ENCODE results near the gene CDKAL1. TPM values are rescaled to one million over a fixed set of nuclear protein-coding genes. Genes with fewer than 3 reads are reported as not detected.

Gene CDKAL1
- total RNA-seq, 5 donors from 2014 or later (not counting 1 experiment from before 2014, with no cell fraction given) = 18.8 to 29.9 (median 20.5) TPM

DNA sequence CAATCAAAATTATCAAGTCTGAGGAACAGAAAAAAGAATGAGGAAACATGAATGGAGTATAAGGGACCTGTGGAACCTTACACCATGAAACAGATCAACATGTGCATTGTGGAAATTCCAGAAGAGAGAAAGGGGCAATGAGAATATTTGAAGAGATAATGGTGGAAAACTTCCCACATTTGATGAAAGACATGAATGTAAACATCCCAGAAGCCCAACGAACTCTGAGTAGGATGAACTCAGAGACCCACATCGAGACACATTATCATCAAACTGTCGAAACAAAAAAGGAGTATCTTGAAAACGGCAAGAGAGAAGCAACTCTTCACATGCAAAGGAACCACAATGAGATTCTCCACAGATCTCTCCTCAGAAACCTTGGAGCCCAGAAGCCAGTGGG lies 371.1 kb downstream of the CDKAL1 start:
- H3K27me3 Mint-ChIP-seq = no peaks in the 10 kb centered on the region
- H3K27ac Mint-ChIP-seq = no peak overlapping the region
- no peaks in the 10 kb centered on the region for H3K27me3 ChIP-seq (replicated peaks in 1 of 2; ENCODE audit: control insufficient read depth in 2 of 2, extremely low read depth in 1 of 2, insufficient read depth in 2 of 2, low read length in 1 of 2)
- no peaks in the 10 kb centered on the region for H3K4me1 Mint-ChIP-seq
- H3K9me3 Mint-ChIP-seq = peaks cover 5 to 21% (median 7%) of the 10 kb centered on the region in 3 donors
- H3K4me3 ChIP-seq (ENCODE audit: control insufficient read depth in 1 of 2, extremely low read depth in 1 of 2, low read length in 1 of 2) = no peak overlapping the region
- H3K4me3 Mint-ChIP-seq = no peak overlapping the region
- DNase-seq (no peak), ATAC-seq (replicated peaks in 1 of 4) (no peak)
- H3K36me3 Mint-ChIP-seq = peaks cover 48% of the 10 kb centered on the region
- no peaks in the 10 kb centered on the region for H3K36me3 ChIP-seq (ENCODE audit: control insufficient read depth in 2 of 2, extremely low read depth in 1 of 2, insufficient read depth in 1 of 2, low read length in 1 of 2)
- ChIA-PET CTCF (no interaction called here), POLR2A (no interaction called here)
- H3K27ac ChIP-seq (ENCODE audit: low read length) = no peak overlapping the region
- 70% methylated on average over 2 of the region's 4 CpGs for WGBS (ENCODE audit: insufficient coverage)
- no peaks in the 10 kb centered on the region for H3K4me1 ChIP-seq (ENCODE audit: control insufficient read depth in 1 of 2, extremely low read depth in 1 of 2, insufficient read depth in 2 of 2, low read length in 2 of 2)
- H3K9me3 ChIP-seq = no peaks in the 10 kb centered on the region

DNA sequence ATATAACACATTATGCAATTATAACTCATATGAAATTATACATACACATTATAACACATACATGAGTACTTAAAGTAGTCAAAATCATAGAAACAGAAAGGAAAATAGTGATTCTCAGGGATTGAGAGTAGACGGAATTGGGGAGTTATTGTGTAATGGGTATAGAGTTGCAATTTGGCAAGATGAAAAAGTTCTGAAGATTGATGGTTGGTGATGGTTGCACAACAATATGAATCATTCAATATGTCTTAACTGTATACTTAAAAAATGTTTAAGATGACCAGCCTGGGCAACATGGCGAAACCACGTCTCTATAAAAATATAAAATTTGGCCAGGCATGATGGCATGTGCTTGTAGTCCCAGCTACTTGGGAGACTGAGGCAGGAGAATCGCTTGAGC lies 372.7 kb downstream of the CDKAL1 start:
- Histone ChIP-seq H3K4me1 (ENCODE audit: control insufficient read depth in 1 of 2, extremely low read depth in 1 of 2, insufficient read depth in 2 of 2, low read length in 2 of 2) (no peaks in the 10 kb centered on the region), H3K4me3 (ENCODE audit: control insufficient read depth in 1 of 2, extremely low read depth in 1 of 2, low read length in 1 of 2) (no peak overlapping the region), H3K27me3 (replicated peaks in 1 of 2; ENCODE audit: control insufficient read depth in 2 of 2, extremely low read depth in 1 of 2, insufficient read depth in 2 of 2, low read length in 1 of 2) (no peaks in the 10 kb centered on the region), H3K9me3 (no peaks in the 10 kb centered on the region), H3K27ac (ENCODE audit: low read length) (no peak overlapping the region), H3K36me3 (ENCODE audit: control insufficient read depth in 2 of 2, extremely low read depth in 1 of 2, insufficient read depth in 1 of 2, low read length in 1 of 2) (no peaks in the 10 kb centered on the region)
- Mint-ChIP-seq H3K9me3 (peaks cover 3 to 21% (median 9%) of the 10 kb centered on the region in 3 donors), H3K27ac (no peak overlapping the region), H3K4me1 (no peaks in the 10 kb centered on the region), H3K36me3 (peaks cover 50% of the 10 kb centered on the region), H3K4me3 (no peak overlapping the region), H3K27me3 (no peaks in the 10 kb centered on the region)
- no peak for DNase-seq
- ChIA-PET POLR2A (no interaction called here), CTCF (no interaction called here)
- ATAC-seq (replicated peaks in 1 of 4) = no peak
- 100% methylated on average over 1 of the region's 4 CpGs for WGBS (ENCODE audit: insufficient coverage)

DNA sequence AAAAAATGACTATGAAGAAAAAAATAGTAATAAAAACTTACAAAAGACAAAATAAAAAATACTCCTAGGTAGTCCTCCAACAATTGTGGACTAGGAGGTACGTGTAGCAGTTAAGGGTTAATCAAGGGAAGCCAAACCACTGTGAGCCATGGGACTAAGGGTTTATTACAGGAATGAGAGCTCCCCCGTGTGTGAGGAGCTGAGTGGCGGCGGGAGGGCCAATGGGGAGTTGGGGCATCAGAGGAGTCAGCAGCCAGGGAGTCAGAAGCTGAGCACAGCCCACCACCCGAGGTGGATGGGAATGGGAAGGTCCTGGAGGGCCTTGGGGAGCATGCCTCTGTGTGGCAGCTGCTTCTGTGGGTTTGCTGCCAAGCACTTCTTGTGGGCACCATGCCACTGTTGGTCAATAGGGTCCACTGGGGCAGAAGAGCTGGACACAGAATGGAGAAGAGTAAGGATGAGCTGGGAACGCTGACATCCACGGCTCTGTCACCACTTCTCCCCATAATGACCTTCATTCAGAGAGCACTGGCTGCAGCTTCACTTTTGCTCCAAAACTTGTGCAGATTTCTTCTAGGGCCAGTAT lies 373.3 kb downstream of the CDKAL1 start:
- Mint-ChIP-seq H3K36me3 (peaks cover 50% of the 10 kb centered on the region), H3K27ac (no peak overlapping the region), H3K4me3 (no peak overlapping the region), H3K4me1 (no peaks in the 10 kb centered on the region), H3K9me3 (peaks cover 3 to 26% (median 13%) of the 10 kb centered on the region in 3 donors), H3K27me3 (no peaks in the 10 kb centered on the region)
- H3K27ac ChIP-seq (ENCODE audit: low read length) = no peak overlapping the region
- H3K36me3 ChIP-seq (ENCODE audit: control insufficient read depth in 2 of 2, extremely low read depth in 1 of 2, insufficient read depth in 1 of 2, low read length in 1 of 2) = no peaks in the 10 kb centered on the region
- H3K9me3 ChIP-seq = no peaks in the 10 kb centered on the region
- POLR2A ChIA-PET = no interaction called here
- no peak for DNase-seq
- H3K4me1 ChIP-seq (ENCODE audit: control insufficient read depth in 1 of 2, extremely low read depth in 1 of 2, insufficient read depth in 2 of 2, low read length in 2 of 2) = no peaks in the 10 kb centered on the region
- no peak overlapping the region for H3K4me3 ChIP-seq (ENCODE audit: control insufficient read depth in 1 of 2, extremely low read depth in 1 of 2, low read length in 1 of 2)
- H3K27me3 ChIP-seq (replicated peaks in 1 of 2; ENCODE audit: control insufficient read depth in 2 of 2, extremely low read depth in 1 of 2, insufficient read depth in 2 of 2, low read length in 1 of 2) = no peaks in the 10 kb centered on the region
- WGBS (ENCODE audit: insufficient coverage) = 93% methylated on average over 5 of the region's 7 CpGs
- CTCF ChIA-PET = no interaction called here
- no peak for ATAC-seq (replicated peaks in 1 of 4)

DNA sequence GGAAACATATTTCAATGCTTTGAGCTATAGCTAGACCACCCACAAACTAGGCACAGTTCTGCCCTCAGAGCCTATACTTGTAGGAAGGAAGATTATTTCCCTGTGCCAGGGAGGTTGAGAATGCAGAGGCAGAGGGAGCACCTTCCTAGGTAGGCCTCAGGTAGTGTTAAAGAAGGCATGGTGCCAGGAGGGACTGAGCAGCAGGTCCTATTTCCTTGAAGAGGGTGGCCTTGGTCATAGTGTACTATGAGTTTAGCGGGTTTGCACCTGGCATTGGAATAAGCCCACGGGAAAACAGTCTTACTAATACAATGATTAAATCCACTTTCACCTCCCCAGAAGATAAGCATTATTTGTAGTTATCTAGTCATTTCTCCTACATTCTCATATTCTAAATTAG lies 375.4 kb downstream of the CDKAL1 start:
- ChIA-PET CTCF (no interaction called here), POLR2A (interaction anchor here in 1 of 2 donors (0.7 kb wide), 1 partner anchor 10 kb away, joined by 3 read pairs; no protein-coding TSS in a partner anchor)
- no peak overlapping the region for H3K4me3 ChIP-seq (ENCODE audit: control insufficient read depth in 1 of 2, extremely low read depth in 1 of 2, low read length in 1 of 2)
- H3K27me3 ChIP-seq (replicated peaks in 1 of 2; ENCODE audit: control insufficient read depth in 2 of 2, extremely low read depth in 1 of 2, insufficient read depth in 2 of 2, low read length in 1 of 2) = no peaks in the 10 kb centered on the region
- peaks cover 52% of the 10 kb centered on the region for H3K36me3 Mint-ChIP-seq
- H3K9me3 ChIP-seq = no peaks in the 10 kb centered on the region
- H3K27me3 Mint-ChIP-seq = no peaks in the 10 kb centered on the region
- ATAC-seq (replicated peaks in 1 of 4) (no peak), DNase-seq (no peak)
- H3K36me3 ChIP-seq (ENCODE audit: control insufficient read depth in 2 of 2, extremely low read depth in 1 of 2, insufficient read depth in 1 of 2, low read length in 1 of 2) = no peaks in the 10 kb centered on the region
- no peak overlapping the region for H3K4me3 Mint-ChIP-seq
- H3K27ac ChIP-seq (ENCODE audit: low read length) = no peak overlapping the region
- H3K4me1 Mint-ChIP-seq = no peaks in the 10 kb centered on the region
- H3K4me1 ChIP-seq (ENCODE audit: control insufficient read depth in 1 of 2, extremely low read depth in 1 of 2, insufficient read depth in 2 of 2, low read length in 2 of 2) = no peaks in the 10 kb centered on the region
- H3K9me3 Mint-ChIP-seq = peaks cover 0 to 30% (median 21%) of the 10 kb centered on the region in 3 donors
- no peak overlapping the region for H3K27ac Mint-ChIP-seq
- WGBS (ENCODE audit: insufficient coverage) = no CpG with 5 or more reads among the region's 2 CpGs

DNA sequence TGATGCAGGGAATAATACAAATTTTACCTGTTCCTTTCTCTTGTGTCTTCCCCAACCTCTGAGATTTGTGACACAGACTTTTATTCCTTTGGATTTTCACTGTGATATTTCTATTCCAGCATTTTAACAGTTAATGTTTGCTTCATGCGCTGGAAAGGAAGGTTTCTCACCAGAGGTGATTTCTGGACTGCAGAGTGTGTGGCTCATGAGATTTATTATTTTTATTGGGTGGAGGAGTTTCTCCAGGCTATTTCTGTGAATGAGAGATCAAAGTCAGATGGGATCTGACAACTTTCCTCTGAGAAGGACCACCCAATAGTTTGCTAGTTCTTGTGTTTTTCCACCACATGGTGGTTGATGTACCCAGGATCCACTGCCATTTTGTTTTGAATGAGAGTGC lies 377.5 kb downstream of the CDKAL1 start:
- no peak overlapping the region for H3K27ac Mint-ChIP-seq
- ATAC-seq (replicated peaks in 1 of 4) = no peak
- H3K4me1 ChIP-seq (ENCODE audit: control insufficient read depth in 1 of 2, extremely low read depth in 1 of 2, insufficient read depth in 2 of 2, low read length in 2 of 2) = no peaks in the 10 kb centered on the region
- ChIA-PET CTCF (no interaction called here), POLR2A (no interaction called here)
- no peak overlapping the region for H3K4me3 ChIP-seq (ENCODE audit: control insufficient read depth in 1 of 2, extremely low read depth in 1 of 2, low read length in 1 of 2)
- H3K4me1 Mint-ChIP-seq = no peaks in the 10 kb centered on the region
- H3K9me3 ChIP-seq = peaks cover 7% of the 10 kb centered on the region
- no peak for DNase-seq
- no peaks in the 10 kb centered on the region for H3K27me3 Mint-ChIP-seq
- H3K4me3 Mint-ChIP-seq = no peak overlapping the region
- H3K27ac ChIP-seq (ENCODE audit: low read length) = no peak overlapping the region
- 100% methylated on average over 1 of the region's 1 CpG for WGBS (ENCODE audit: insufficient coverage)
- no peaks in the 10 kb centered on the region for H3K36me3 ChIP-seq (ENCODE audit: control insufficient read depth in 2 of 2, extremely low read depth in 1 of 2, insufficient read depth in 1 of 2, low read length in 1 of 2)
- H3K27me3 ChIP-seq (replicated peaks in 1 of 2; ENCODE audit: control insufficient read depth in 2 of 2, extremely low read depth in 1 of 2, insufficient read depth in 2 of 2, low read length in 1 of 2) = no peaks in the 10 kb centered on the region
- peaks cover 0 to 39% (median 17%) of the 10 kb centered on the region in 3 donors for H3K9me3 Mint-ChIP-seq
- H3K36me3 Mint-ChIP-seq = peaks cover 57% of the 10 kb centered on the region

DNA sequence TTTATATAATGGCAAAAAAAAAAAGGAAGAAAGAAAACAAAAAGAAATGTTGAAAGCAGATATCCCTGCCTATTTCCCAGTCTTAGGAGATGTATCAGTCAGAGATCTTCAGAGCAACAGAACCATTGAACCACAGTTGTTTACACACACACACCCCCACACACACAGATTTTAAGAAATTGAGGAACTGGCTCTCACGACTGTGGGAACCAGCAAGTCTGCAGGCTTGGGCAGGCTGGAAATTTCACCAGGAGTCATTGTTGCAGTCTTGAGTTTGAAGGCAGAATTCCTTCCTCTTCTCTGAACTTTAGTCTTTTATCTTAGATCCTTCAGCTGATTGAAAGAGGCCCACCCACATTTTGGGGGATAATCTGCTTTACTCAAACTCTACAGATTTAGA lies 380.9 kb downstream of the CDKAL1 start:
- POLR2A ChIA-PET = interaction anchor here in 1 of 2 donors (0.7 kb wide), 1 partner anchor 179 kb away, joined by 4 read pairs; no protein-coding TSS in a partner anchor
- Mint-ChIP-seq H3K27me3 (no peaks in the 10 kb centered on the region), H3K27ac (no peak overlapping the region), H3K9me3 (peaks cover 0 to 34% (median 17%) of the 10 kb centered on the region in 3 donors), H3K4me3 (no peak overlapping the region), H3K36me3 (peaks cover 48% of the 10 kb centered on the region), H3K4me1 (no peaks in the 10 kb centered on the region)
- CTCF ChIA-PET = no interaction called here
- no peak for DNase-seq
- no CpG with 5 or more reads among the region's 1 CpG for WGBS (ENCODE audit: insufficient coverage)
- Histone ChIP-seq H3K4me1 (ENCODE audit: control insufficient read depth in 1 of 2, extremely low read depth in 1 of 2, insufficient read depth in 2 of 2, low read length in 2 of 2) (no peaks in the 10 kb centered on the region), H3K9me3 (peaks cover 7% of the 10 kb centered on the region), H3K27ac (ENCODE audit: low read length) (no peak overlapping the region), H3K4me3 (ENCODE audit: control insufficient read depth in 1 of 2, extremely low read depth in 1 of 2, low read length in 1 of 2) (no peak overlapping the region), H3K36me3 (ENCODE audit: control insufficient read depth in 2 of 2, extremely low read depth in 1 of 2, insufficient read depth in 1 of 2, low read length in 1 of 2) (no peaks in the 10 kb centered on the region), H3K27me3 (replicated peaks in 1 of 2; ENCODE audit: control insufficient read depth in 2 of 2, extremely low read depth in 1 of 2, insufficient read depth in 2 of 2, low read length in 1 of 2) (no peaks in the 10 kb centered on the region)
- ATAC-seq (replicated peaks in 1 of 4) = no peak

DNA sequence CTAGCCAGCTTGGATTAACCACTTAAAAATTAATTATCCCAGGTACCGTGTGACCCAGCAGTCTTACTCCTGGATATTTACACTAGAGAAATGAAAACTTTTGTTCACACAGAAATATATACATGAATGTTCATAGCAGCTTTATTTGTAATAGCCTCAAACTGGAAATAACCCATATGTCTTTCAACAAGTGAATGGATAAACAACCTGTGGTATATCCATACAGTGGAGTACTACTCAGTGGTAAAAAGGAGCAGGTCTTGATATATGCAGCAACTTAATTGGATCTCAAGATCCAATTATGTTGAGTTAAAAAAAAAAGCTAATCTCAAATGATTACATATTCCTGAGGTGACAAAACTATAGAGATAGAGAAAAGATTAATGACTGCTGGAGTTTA lies 381.4 kb downstream of the CDKAL1 start:
- ChIA-PET POLR2A (no interaction called here), CTCF (no interaction called here)
- no peaks in the 10 kb centered on the region for H3K27me3 Mint-ChIP-seq
- no peak overlapping the region for H3K4me3 Mint-ChIP-seq
- H3K4me1 Mint-ChIP-seq = no peaks in the 10 kb centered on the region
- WGBS (ENCODE audit: insufficient coverage) = no CpG with 5 or more reads among the region's 1 CpG
- H3K36me3 Mint-ChIP-seq = peaks cover 44% of the 10 kb centered on the region
- peaks cover 0 to 33% (median 17%) of the 10 kb centered on the region in 3 donors for H3K9me3 Mint-ChIP-seq
- no peak overlapping the region for H3K27ac ChIP-seq (ENCODE audit: low read length)
- H3K36me3 ChIP-seq (ENCODE audit: control insufficient read depth in 2 of 2, extremely low read depth in 1 of 2, insufficient read depth in 1 of 2, low read length in 1 of 2) = no peaks in the 10 kb centered on the region
- H3K27ac Mint-ChIP-seq = no peak overlapping the region
- no peak overlapping the region for H3K4me3 ChIP-seq (ENCODE audit: control insufficient read depth in 1 of 2, extremely low read depth in 1 of 2, low read length in 1 of 2)
- DNase-seq (no peak), ATAC-seq (replicated peaks in 1 of 4) (no peak)
- H3K9me3 ChIP-seq = peaks cover 7% of the 10 kb centered on the region
- H3K4me1 ChIP-seq (ENCODE audit: control insufficient read depth in 1 of 2, extremely low read depth in 1 of 2, insufficient read depth in 2 of 2, low read length in 2 of 2) = no peaks in the 10 kb centered on the region
- H3K27me3 ChIP-seq (replicated peaks in 1 of 2; ENCODE audit: control insufficient read depth in 2 of 2, extremely low read depth in 1 of 2, insufficient read depth in 2 of 2, low read length in 1 of 2) = no peaks in the 10 kb centered on the region

Data from T-cell (primary cell).